Measurements from ENCODE around the gene SLC27A4.

DNA sequence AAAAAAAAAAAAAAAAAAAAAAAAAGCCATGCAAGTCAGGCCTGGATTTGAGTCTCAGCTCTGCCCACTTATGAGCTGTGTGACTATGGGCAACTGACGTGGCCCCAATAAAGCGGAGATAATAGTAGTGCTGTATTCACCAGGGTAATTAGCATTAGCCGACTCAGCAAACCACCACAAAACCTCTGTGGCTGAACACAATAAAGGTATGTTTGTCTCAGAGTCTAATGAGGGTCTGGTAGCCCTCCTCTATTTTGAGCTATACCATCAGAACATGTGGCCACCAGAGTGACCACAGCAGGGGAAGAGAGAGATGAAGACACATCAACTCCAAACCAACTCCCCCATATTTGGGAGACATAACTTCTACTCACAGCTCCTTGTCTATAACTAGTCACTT lies 48.3 kb upstream of the SLC27A4 start:
- TF ChIP-seq, protein P1, sequence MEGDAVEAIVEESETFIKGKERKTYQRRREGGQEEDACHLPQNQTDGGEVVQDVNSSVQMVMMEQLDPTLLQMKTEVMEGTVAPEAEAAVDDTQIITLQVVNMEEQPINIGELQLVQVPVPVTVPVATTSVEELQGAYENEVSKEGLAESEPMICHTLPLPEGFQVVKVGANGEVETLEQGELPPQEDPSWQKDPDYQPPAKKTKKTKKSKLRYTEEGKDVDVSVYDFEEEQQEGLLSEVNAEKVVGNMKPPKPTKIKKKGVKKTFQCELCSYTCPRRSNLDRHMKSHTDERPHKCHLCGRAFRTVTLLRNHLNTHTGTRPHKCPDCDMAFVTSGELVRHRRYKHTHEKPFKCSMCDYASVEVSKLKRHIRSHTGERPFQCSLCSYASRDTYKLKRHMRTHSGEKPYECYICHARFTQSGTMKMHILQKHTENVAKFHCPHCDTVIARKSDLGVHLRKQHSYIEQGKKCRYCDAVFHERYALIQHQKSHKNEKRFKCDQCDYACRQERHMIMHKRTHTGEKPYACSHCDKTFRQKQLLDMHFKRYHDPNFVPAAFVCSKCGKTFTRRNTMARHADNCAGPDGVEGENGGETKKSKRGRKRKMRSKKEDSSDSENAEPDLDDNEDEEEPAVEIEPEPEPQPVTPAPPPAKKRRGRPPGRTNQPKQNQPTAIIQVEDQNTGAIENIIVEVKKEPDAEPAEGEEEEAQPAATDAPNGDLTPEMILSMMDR (IDR thresholded peaks at IDR 0.05 in 8 of 11, conservative IDR thresholded peaks at IDR 0.05 in 3 of 11) = no peak
- no peak for TF ChIP-seq POLR2A (IDR thresholded peaks at IDR 0.05)

All from spleen (tissue), 7 donors.